Stimulated activated effector memory CD8-positive, alpha-beta T cell treated with anti-CD3 and anti-CD28 coated beads, Interleukin-12 subunit alpha, Interleukin-12 subunit beta, amount 100 ng/mL, for 72 hours (primary cell): ENCODE data around the gene AUTS2.

Experiments used
- ATAC-seq: fragments of 150-1000 bp; cut with Tn5 transposase; 2 replicates; pipeline ENCODE4 v1.10.0; 2021
- DNase-seq, 2 donors: peaks; one replicate each; pipeline ENCODE4 v3.0.0; 2021 to 2022; ENCODE audit warnings: low spot score in 2 of 2
- H3K27ac Mint-ChIP-seq: one replicate; pipeline ENCODE4 v1.8.0; 2022; ENCODE audit warnings: mild to moderate bottlenecking, mixed read lengths
- H3K36me3 Mint-ChIP-seq: one replicate; pipeline ENCODE4 v1.8.0; 2022; ENCODE audit warnings: mild to moderate bottlenecking, mixed read lengths
- H3K4me1 Mint-ChIP-seq: one replicate; pipeline ENCODE4 v1.8.0; 2022; ENCODE audit warnings: mixed read lengths
- H3K4me3 Mint-ChIP-seq: one replicate; pipeline ENCODE4 v1.8.0; 2022; ENCODE audit warnings: mild to moderate bottlenecking, mixed read lengths
- H3K9me3 Mint-ChIP-seq: one replicate; pipeline ENCODE4 v1.8.0; 2022; ENCODE audit warnings: mixed read lengths

AUTS2 gene

GRCh38 chr7:69753981-69754380, 155.7 kb downstream of the AUTS2 start:
- no peaks in the 10 kb centered on the region for H3K9me3 Mint-ChIP-seq
- H3K36me3 Mint-ChIP-seq, result no peaks in the 10 kb centered on the region
- no peak overlapping the region for H3K4me3 Mint-ChIP-seq
- H3K27ac Mint-ChIP-seq, result no peak overlapping the region
- peaks cover 6% of the 10 kb centered on the region for H3K4me1 Mint-ChIP-seq
- ATAC-seq, result peak; percentile 60
- DNase-seq, result no peak

DNA sequence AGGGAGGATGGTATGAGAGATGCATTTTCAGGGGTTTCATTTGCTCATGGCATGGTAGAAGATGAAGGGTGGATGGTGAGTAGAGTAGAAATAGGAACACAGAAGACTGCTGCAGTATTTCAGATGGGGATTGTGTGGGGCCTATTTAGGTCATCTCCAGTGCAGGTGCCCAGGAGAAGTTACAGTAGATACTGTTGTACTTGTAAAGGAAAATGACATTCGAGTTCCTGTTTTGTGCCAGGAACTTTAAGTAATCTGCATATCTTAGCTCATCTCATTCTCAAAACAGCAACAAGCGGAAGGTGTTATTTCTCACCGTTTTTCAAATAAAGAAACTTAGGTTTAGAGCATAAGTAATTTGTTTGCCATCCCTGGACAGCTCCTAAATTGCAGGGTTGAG, 156.2 kb downstream of the AUTS2 start:
- ATAC-seq (no peak), DNase-seq (no peak)
- Mint-ChIP-seq H3K9me3 (no peaks in the 10 kb centered on the region), H3K36me3 (no peaks in the 10 kb centered on the region), H3K4me1 (peaks cover 6% of the 10 kb centered on the region), H3K27ac (no peak overlapping the region), H3K4me3 (no peak overlapping the region)

DNA sequence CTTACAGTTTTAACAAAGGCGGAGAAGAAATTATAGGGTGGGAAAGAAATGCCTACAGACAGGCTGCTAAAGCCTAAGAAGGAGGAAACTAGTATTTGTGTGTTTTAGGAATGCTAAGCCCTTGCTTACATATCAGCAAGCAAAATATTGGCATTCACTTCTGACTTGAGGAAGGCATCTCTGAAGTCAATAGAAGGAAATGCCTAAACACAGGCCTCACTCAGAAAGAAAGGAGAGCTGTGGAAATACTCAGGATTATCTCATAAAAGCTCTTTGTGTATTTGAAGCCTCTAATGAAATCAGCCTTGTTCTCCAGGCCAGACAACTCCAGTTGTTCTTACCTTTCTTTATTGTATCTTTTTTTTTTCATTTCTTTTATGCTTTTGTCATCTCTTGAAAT, 158.0 kb downstream of the AUTS2 start:
- DNase-seq (no peak), ATAC-seq (no peak)
- H3K27ac Mint-ChIP-seq, result no peak overlapping the region
- no peak overlapping the region for H3K4me3 Mint-ChIP-seq
- no peaks in the 10 kb centered on the region for H3K36me3 Mint-ChIP-seq
- H3K4me1 Mint-ChIP-seq, result peaks cover 6% of the 10 kb centered on the region
- no peaks in the 10 kb centered on the region for H3K9me3 Mint-ChIP-seq

GRCh38 chr7:69757528-69757927, 159.3 kb downstream of the AUTS2 start:
- Mint-ChIP-seq H3K4me3 (no peak overlapping the region), H3K9me3 (no peaks in the 10 kb centered on the region), H3K36me3 (no peaks in the 10 kb centered on the region), H3K27ac (no peak overlapping the region), H3K4me1 (peaks cover 6% of the 10 kb centered on the region)
- no peak for DNase-seq
- no peak for ATAC-seq

DNA sequence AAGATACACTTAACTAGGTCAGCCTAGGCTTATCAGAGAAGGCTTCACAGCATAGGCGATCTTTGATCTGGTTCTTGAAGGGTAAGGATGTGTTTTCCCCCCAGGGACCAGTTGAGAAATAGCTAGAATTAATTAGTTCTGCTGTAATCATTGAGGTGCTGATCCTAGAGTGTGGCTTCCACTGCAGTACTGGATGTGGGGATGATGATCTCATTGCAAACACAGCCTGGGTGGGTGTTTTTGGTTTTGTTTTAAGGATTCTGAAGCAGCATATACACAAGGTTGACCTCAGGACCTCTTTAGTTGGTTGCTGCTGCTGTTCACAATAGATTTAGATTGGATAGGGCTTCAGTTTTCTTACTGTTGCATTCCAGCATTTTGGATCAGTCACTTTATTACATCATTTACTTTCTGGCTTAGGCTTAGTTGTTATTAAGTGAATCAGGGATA, 159.7 kb downstream of the AUTS2 start:
- DNase-seq (no peak), ATAC-seq (peak; percentile 71)
- Mint-ChIP-seq H3K9me3 (no peaks in the 10 kb centered on the region), H3K4me3 (no peak overlapping the region), H3K27ac (no peak overlapping the region), H3K4me1 (peaks cover 6% of the 10 kb centered on the region), H3K36me3 (no peaks in the 10 kb centered on the region)

GRCh38 chr7:69759373-69759772, 161.1 kb downstream of the AUTS2 start:
- no peak overlapping the region for H3K27ac Mint-ChIP-seq
- DNase-seq (no peak), ATAC-seq (no peak)
- H3K36me3 Mint-ChIP-seq, result no peaks in the 10 kb centered on the region
- H3K4me3 Mint-ChIP-seq, result no peak overlapping the region
- H3K4me1 Mint-ChIP-seq, result no peaks in the 10 kb centered on the region
- no peaks in the 10 kb centered on the region for H3K9me3 Mint-ChIP-seq

DNA sequence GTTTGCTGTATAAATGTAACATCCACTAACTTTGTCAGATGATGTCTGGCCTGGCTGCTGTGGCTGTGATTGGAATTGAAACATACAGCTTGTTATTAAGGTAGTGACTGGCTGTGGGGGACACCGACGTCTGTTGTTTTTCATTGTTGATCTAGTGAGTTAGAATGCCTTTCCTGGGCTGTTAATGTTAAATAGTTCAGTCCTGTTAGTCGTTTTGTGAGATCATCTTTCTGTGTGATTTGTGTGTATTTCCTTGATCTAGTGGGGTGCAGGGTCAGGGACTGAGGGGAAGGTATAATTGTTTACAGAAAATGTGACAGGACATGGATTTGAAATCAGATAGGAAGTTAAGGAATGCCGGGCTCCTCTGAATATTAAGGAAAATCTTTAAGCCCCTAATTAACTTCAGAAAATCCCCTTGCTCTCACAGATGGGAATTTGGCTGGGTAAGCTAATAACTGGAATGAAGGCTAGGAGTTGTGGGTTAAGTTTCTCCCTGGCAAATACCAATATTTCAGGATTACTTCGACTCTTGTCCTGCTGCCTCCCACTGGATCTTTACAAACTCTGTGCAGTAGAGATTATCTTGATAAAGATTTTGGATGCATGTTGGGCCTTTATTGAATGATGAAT, 163.1 kb downstream of the AUTS2 start:
- Mint-ChIP-seq H3K27ac (no peak overlapping the region), H3K9me3 (no peaks in the 10 kb centered on the region), H3K36me3 (no peaks in the 10 kb centered on the region), H3K4me1 (no peaks in the 10 kb centered on the region), H3K4me3 (no peak overlapping the region)
- no peak for DNase-seq
- no peak for ATAC-seq

DNA sequence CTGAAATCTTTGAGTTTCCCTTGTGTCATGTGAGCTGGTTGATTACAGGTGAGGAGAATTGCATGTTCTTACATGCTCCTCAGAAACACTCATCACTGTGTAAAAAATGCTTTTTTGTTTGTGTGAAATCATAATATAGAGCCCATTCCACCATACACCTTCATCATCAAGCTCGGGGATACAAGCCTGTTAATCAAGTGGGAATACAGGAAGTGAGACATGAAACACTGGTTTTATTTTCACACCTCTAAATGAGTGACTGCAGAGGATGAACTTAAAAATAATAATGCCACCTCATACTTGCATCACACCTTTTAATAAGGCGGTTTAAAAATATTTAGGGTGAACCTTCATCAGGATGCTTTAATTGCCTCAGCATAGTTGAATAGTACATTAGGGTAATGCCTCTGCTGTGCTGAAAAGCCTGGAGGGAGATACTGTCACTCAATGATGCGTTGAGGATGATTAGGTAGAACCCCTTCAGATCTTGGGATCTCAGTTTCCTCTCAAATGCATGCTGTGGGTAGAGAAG, 164.6 kb downstream of the AUTS2 start:
- Mint-ChIP-seq H3K4me3 (no peak overlapping the region), H3K27ac (no peak overlapping the region), H3K4me1 (no peaks in the 10 kb centered on the region), H3K36me3 (no peaks in the 10 kb centered on the region), H3K9me3 (no peaks in the 10 kb centered on the region)
- ATAC-seq, result peak; percentile 44
- no peak for DNase-seq

GRCh38 chr7:69763513-69763912, 165.2 kb downstream of the AUTS2 start:
- Mint-ChIP-seq H3K4me3 (no peak overlapping the region), H3K4me1 (no peaks in the 10 kb centered on the region), H3K36me3 (no peaks in the 10 kb centered on the region), H3K27ac (no peak overlapping the region), H3K9me3 (no peaks in the 10 kb centered on the region)
- DNase-seq, result no peak
- no peak for ATAC-seq

DNA sequence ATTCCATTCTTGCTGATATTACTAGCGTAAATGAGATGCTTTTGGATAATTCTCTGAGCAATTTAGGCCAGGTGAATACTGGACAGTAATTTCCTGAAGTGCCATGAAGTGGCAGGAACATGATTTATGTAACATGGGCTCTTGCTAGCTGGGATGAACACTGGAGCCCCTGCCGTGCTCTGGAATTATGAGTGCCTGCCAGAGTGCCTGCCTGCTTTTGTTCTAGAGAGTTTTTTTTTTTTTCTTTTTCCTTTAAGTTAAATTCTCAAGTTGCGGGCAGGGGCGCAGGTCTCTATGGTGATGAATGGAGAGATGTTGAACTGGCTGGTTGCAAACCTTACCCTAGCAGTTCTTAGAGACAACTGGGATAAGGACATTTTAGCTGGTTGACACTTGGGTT, 165.9 kb downstream of the AUTS2 start:
- H3K4me1 Mint-ChIP-seq, result no peaks in the 10 kb centered on the region
- H3K36me3 Mint-ChIP-seq, result no peaks in the 10 kb centered on the region
- ATAC-seq (no peak), DNase-seq (no peak)
- H3K4me3 Mint-ChIP-seq, result no peak overlapping the region
- no peak overlapping the region for H3K27ac Mint-ChIP-seq
- no peaks in the 10 kb centered on the region for H3K9me3 Mint-ChIP-seq

DNA sequence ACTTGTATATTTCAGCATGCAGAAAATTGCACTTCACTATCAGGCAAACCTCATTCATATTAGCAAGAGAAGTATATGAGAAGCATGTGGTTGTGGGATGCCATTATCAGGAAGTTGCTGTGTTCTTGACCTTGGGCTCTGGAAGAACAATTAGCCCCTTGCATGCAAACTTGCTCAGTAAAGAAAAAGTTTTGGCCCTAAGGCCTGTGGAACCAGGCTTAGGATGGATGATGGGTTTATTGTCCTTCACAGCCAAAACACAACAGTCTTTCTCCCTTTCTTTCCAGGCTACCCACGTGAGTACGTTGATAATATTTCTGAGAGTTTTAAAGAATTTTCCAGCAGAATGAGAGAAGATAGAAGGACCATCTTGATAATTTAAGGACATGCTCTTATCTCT, 166.4 kb downstream of the AUTS2 start:
- ATAC-seq (no peak), DNase-seq (no peak)
- Mint-ChIP-seq H3K27ac (no peak overlapping the region), H3K4me1 (no peaks in the 10 kb centered on the region), H3K4me3 (no peak overlapping the region), H3K36me3 (no peaks in the 10 kb centered on the region), H3K9me3 (no peaks in the 10 kb centered on the region)

DNA sequence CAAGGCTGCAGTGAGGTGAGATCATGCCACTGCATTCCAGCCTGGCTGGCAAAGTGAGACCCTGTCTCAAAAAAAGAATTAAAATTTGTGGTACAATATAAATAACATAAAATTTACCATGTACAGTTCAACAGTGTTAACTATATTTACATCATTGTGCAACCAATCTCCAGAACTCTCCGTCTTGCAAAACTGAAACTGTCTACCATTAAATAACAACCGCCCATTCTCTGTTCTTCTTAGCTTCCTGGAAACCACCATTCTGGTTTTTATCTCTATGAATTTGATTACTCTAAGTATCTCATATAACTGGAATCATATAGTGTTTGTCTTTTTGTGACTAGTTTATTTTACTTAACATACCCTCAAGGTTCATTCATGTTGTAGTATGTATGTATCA, 167.6 kb downstream of the AUTS2 start:
- DNase-seq (no peak), ATAC-seq (peak; percentile 62)
- no peaks in the 10 kb centered on the region for H3K9me3 Mint-ChIP-seq
- no peak overlapping the region for H3K27ac Mint-ChIP-seq
- no peaks in the 10 kb centered on the region for H3K36me3 Mint-ChIP-seq
- H3K4me3 Mint-ChIP-seq, result no peak overlapping the region
- H3K4me1 Mint-ChIP-seq, result no peaks in the 10 kb centered on the region

GRCh38 chr7:69768986-69769595, 170.8 kb downstream of the AUTS2 start:
- Mint-ChIP-seq H3K9me3 (no peaks in the 10 kb centered on the region), H3K27ac (no peak overlapping the region), H3K36me3 (no peaks in the 10 kb centered on the region), H3K4me1 (no peaks in the 10 kb centered on the region), H3K4me3 (no peak overlapping the region)
- ATAC-seq, result no peak
- no peak for DNase-seq

DNA sequence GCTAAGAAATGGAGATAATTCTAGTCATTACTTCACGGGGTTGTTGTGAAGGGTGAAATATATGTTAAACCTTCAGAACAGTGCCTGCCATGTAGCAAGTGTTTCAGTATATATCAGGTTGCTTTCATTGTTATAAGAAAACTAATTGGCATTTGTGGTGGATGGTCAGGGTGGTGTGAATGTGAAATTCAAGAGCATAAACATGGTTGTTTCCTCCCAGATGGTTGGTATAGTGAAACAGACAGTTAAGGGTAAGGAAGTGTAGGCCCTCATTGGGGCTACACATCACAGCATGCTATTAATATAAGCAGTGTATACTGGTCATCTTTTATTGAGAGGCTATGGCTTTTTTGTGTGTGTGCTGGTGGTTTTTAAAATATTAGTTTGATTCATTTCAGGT, 171.6 kb downstream of the AUTS2 start:
- Mint-ChIP-seq H3K27ac (no peak overlapping the region), H3K9me3 (no peaks in the 10 kb centered on the region), H3K4me3 (no peak overlapping the region), H3K4me1 (no peaks in the 10 kb centered on the region), H3K36me3 (no peaks in the 10 kb centered on the region)
- ATAC-seq (no peak), DNase-seq (no peak)

DNA sequence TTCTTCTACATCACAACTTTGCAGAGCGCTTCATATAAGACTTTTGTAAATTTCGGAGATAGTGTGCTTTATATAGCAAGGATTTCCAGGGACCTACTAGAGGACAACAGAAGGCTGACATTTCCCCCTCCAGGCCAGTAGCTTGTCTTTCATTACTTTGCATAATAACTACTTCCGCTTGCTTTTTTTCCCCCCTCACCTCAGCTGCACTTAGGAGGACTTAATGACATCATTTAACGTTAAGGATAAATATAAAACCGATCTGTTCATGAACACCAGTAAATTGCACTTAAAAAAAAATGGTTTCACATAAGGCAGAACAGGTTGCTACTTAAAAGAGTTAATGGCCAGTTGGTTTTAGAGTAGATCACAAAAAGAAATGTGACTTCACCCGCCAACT, 172.3 kb downstream of the AUTS2 start:
- Mint-ChIP-seq H3K4me1 (no peaks in the 10 kb centered on the region), H3K36me3 (no peaks in the 10 kb centered on the region), H3K9me3 (no peaks in the 10 kb centered on the region), H3K27ac (no peak overlapping the region), H3K4me3 (no peak overlapping the region)
- no peak for DNase-seq
- ATAC-seq, result no peak

- ATAC-seq (no peak), DNase-seq (no peak)
- no peaks in the 10 kb centered on the region for H3K9me3 Mint-ChIP-seq
- no peak overlapping the region for H3K27ac Mint-ChIP-seq
- H3K4me3 Mint-ChIP-seq, result no peak overlapping the region
- H3K36me3 Mint-ChIP-seq, result no peaks in the 10 kb centered on the region
- no peaks in the 10 kb centered on the region for H3K4me1 Mint-ChIP-seq
Observed at GRCh38 chr7:69772718-69773436, 174.6 kb downstream of the AUTS2 start.
